ENCODE data around the gene ECHDC1.

ECHDC1 gene

DNA sequence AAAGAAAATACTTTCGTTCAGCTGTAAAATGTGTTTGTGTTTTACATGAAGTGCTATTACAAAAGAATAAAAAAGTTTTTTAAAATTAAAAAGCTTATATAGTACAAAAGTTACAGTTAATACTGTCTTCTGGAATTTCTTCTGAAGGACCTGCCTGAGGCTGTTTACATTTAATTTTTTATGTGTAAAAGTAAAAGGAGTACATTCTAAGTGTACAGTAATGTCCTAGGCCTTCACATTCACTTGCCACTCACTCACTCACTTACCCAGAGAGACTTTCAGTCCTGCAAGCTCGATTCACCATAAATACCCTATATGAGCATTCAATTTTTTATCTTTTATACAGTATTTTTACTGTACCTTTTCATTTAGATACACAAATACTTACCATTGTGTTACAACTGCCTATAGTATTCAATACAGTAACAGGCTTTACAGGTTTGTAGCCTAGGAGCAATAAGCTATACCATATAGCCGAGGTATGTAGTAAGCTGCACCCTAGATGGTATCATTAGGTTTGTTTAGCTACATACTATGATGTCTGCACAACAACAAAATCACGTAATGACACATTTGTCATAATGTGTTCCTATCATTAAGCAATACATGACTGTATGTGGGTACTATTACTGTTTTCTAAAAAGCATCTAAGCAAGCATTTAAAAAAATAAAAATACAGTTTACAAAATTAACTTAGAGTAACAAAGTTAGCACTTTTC, 43.7 kb downstream of the ECHDC1 start:
- Histone ChIP-seq H3K4me1 (ENCODE audit: control insufficient read depth, insufficient read depth, low read length) (no peaks in the 10 kb centered on the region), H3K9ac (ENCODE audit: low read depth, low read length) (no peak overlapping the region), H3K27me3 (ENCODE audit: control insufficient read depth, insufficient read depth, low read length) (no peaks in the 10 kb centered on the region), H3K9me3 (ENCODE audit: control insufficient read depth, insufficient read depth, low read length) (no peaks in the 10 kb centered on the region), H3K4me3 (ENCODE audit: low read depth, low read length) (no peak overlapping the region), H3K36me3 (ENCODE audit: control insufficient read depth, insufficient read depth, low read length) (no peaks in the 10 kb centered on the region)

DNA sequence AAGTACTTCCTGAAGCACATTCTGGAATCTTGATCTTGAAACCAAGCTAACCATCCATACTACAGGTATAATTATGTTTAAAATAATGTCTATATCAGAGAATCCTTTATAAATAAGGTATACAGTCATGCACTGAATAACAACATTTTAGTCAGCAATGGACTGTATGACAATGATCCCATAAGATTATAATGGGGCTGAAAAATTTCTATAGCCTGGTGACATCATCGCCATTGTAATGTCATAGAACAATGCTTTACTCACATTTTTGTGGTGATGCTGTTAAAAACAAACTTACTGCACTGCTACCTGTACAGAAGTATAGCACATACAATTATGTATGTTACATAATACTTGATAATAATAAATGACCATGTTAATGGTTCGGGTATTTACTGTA, 44.9 kb downstream of the ECHDC1 start:
- Histone ChIP-seq H3K4me1 (ENCODE audit: control insufficient read depth, insufficient read depth, low read length) (no peaks in the 10 kb centered on the region), H3K9me3 (ENCODE audit: control insufficient read depth, insufficient read depth, low read length) (no peaks in the 10 kb centered on the region), H3K27me3 (ENCODE audit: control insufficient read depth, insufficient read depth, low read length) (no peaks in the 10 kb centered on the region), H3K4me3 (ENCODE audit: low read depth, low read length) (no peak overlapping the region), H3K36me3 (ENCODE audit: control insufficient read depth, insufficient read depth, low read length) (no peaks in the 10 kb centered on the region), H3K9ac (ENCODE audit: low read depth, low read length) (no peak overlapping the region)

DNA sequence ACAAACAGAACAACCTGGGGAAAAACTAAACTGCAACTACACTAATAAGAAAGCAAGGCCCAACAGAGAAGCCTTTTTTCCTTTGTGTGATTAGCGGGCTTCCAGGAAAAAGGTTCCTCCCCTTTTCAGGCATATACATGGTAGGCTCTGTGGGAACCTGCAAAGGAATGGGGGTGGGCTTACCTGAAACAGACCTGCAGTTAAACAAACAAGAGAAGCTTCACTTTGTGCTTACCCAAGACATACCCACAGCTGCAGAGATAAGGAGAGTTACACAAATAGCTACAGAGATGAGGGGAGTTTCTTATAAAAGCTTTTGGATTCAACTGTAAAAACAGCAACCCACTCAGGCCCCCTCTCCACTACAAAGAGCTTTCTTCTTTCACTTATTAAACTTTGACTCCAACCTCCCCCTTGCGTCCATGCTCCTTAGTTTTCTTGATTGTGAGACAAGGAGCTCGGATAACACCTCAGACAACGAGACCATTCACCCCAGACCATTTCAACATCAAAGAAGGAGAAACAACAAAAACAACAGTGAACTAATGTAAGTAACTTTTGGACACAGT, 45.8 kb downstream of the ECHDC1 start:
- Histone ChIP-seq H3K4me1 (ENCODE audit: control insufficient read depth, insufficient read depth, low read length) (no peaks in the 10 kb centered on the region), H3K27me3 (ENCODE audit: control insufficient read depth, insufficient read depth, low read length) (no peaks in the 10 kb centered on the region), H3K9ac (ENCODE audit: low read depth, low read length) (no peak overlapping the region), H3K36me3 (ENCODE audit: control insufficient read depth, insufficient read depth, low read length) (no peaks in the 10 kb centered on the region), H3K4me3 (ENCODE audit: low read depth, low read length) (no peak overlapping the region), H3K9me3 (ENCODE audit: control insufficient read depth, insufficient read depth, low read length) (no peaks in the 10 kb centered on the region)

DNA sequence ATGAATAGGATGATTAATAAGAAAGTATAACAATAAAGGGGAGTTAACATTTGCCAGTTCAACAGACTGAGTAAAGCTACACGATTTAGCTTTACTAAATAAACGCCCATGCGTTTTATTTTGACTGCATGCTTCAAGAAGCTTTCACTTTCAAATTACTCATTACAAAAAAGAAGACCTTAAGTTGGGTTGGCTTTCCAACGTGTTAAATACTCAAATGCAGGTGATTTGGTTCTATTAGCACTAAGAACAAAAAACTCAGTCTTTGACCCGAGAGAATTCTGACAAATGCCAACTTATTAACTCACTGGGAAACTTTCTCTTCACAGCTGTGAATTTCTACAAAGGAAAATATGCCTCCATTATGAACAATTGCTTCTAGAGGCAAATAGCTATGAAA, 51.9 kb downstream of the ECHDC1 start:
- Histone ChIP-seq H3K9ac (ENCODE audit: low read depth, low read length) (no peak overlapping the region), H3K4me1 (ENCODE audit: control insufficient read depth, insufficient read depth, low read length) (peaks cover 15% of the 10 kb centered on the region), H3K4me3 (ENCODE audit: low read depth, low read length) (no peak overlapping the region), H3K9me3 (ENCODE audit: control insufficient read depth, insufficient read depth, low read length) (no peaks in the 10 kb centered on the region), H3K27me3 (ENCODE audit: control insufficient read depth, insufficient read depth, low read length) (no peaks in the 10 kb centered on the region), H3K36me3 (ENCODE audit: control insufficient read depth, insufficient read depth, low read length) (peaks cover 9% of the 10 kb centered on the region)

DNA sequence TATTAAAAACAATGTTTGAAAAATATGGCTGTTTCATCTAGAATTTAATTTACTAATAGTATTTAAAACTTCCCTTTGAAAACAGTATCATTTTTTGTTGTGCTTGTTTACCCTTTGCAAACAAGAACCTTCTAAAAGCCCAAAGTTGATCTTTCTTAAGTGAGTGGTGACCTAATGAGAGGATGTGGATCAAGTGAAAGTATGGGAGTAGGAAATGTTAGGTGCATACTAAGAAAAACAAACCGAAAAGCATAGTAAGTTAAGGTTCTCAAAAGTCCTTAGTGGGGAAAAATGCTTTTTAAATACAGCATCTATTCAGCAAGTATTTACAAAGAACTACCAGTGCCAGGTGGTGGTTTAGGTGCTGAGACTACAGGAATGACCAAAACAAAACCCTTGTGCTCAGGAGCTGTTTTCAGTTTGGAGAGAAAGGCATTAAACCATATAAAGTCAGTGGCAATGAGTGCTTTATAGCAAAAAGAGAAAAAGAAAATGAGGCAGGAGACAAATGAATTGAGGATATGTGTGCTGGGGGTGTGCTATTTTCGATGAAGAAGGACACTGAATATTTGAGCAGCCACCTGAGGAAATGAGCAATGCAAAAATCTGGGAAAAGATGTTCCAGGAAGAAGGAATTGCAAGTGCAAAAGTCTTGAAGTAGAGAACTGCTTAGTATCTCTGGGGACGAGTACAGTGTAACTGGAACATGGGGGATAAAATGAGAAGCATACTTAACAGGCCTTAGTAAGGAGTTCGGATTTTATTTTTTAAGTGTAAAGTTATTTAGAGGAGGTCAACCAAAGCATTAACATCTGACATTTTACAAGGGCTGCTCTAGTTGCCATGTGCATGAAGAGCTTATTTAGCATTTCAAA, 52.8 kb downstream of the ECHDC1 start:
- Histone ChIP-seq H3K36me3 (ENCODE audit: control insufficient read depth, insufficient read depth, low read length) (peaks cover 10% of the 10 kb centered on the region), H3K9ac (ENCODE audit: low read depth, low read length) (no peak overlapping the region), H3K27me3 (ENCODE audit: control insufficient read depth, insufficient read depth, low read length) (no peaks in the 10 kb centered on the region), H3K4me1 (ENCODE audit: control insufficient read depth, insufficient read depth, low read length) (peaks cover 15% of the 10 kb centered on the region), H3K9me3 (ENCODE audit: control insufficient read depth, insufficient read depth, low read length) (no peaks in the 10 kb centered on the region), H3K4me3 (ENCODE audit: low read depth, low read length) (no peak overlapping the region)

DNA sequence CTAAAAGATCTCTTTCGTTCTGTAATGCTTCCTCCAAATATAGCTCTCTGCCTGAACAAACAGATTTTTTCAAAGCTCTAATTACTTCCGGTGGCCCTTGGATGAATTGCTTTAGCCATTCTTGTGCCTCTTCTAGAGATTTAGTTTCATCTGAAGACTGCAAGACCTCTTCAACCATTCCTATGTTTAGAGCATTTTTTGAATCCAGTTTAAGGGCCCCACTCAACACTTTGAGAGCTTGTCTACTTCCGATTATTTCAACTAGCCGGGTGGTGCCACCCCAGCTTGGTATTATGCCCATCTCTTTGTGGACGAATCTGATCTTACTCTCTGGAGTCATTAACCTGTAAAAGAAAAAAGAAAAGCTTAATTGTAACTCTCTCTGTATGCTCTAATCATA, 53.5 kb downstream of the ECHDC1 start:
- peaks cover 10% of the 10 kb centered on the region for H3K36me3 ChIP-seq (ENCODE audit: control insufficient read depth, insufficient read depth, low read length)
- H3K9me3 ChIP-seq (ENCODE audit: control insufficient read depth, insufficient read depth, low read length), result no peaks in the 10 kb centered on the region
- peaks cover 15% of the 10 kb centered on the region for H3K4me1 ChIP-seq (ENCODE audit: control insufficient read depth, insufficient read depth, low read length)
- no peak overlapping the region for H3K4me3 ChIP-seq (ENCODE audit: low read depth, low read length)
- H3K27me3 ChIP-seq (ENCODE audit: control insufficient read depth, insufficient read depth, low read length), result no peaks in the 10 kb centered on the region
- no peak overlapping the region for H3K9ac ChIP-seq (ENCODE audit: low read depth, low read length)

DNA sequence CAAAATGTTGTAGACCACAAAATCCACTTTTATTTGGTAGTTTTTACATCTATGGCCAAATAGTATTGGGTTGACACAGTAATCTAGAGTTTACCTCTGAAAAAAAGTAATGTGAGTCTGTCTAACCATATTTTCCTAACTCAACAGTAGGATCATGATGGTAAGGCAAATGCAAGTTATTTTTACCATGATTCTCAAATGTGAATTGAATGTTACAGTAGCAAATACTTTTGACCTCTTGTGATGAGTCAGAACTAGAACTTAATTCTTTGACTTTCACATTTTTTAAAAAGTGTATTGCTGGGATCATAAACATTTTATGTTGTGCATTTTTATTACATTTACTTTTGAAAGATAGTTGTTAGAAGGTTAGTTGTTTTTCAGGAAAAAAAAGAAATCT, 54.7 kb downstream of the ECHDC1 start:
- Histone ChIP-seq H3K36me3 (ENCODE audit: control insufficient read depth, insufficient read depth, low read length) (peaks cover 10% of the 10 kb centered on the region), H3K9ac (ENCODE audit: low read depth, low read length) (no peak overlapping the region), H3K4me1 (ENCODE audit: control insufficient read depth, insufficient read depth, low read length) (peaks cover 15% of the 10 kb centered on the region), H3K9me3 (ENCODE audit: control insufficient read depth, insufficient read depth, low read length) (no peaks in the 10 kb centered on the region), H3K4me3 (ENCODE audit: low read depth, low read length) (no peak overlapping the region), H3K27me3 (ENCODE audit: control insufficient read depth, insufficient read depth, low read length) (no peaks in the 10 kb centered on the region)

DNA sequence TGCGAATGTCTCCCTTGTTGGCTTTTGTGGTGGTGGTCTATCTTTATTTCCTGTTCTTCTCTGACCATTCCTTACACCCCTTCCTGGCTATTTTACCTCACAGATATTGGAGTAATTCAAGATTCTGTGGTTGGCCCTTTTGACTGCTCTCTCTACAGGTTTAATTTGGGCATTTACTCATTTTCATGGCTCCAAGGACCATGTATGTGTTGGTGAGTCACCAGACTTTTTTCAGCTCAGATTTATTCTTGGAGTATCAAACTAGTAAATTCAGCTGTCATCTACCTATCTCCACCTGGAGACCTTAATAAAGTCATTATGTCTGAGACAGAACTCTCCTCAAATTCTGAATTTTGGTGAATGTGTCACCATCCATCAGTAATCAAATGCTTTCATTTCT, 61.2 kb downstream of the ECHDC1 start:
- no peaks in the 10 kb centered on the region for H3K9me3 ChIP-seq (ENCODE audit: control insufficient read depth, insufficient read depth, low read length)
- no peaks in the 10 kb centered on the region for H3K27me3 ChIP-seq (ENCODE audit: control insufficient read depth, insufficient read depth, low read length)
- H3K4me1 ChIP-seq (ENCODE audit: control insufficient read depth, insufficient read depth, low read length), result no peaks in the 10 kb centered on the region
- peaks cover 8% of the 10 kb centered on the region for H3K36me3 ChIP-seq (ENCODE audit: control insufficient read depth, insufficient read depth, low read length)
- H3K4me3 ChIP-seq (ENCODE audit: low read depth, low read length), result no peak overlapping the region
- no peak overlapping the region for H3K9ac ChIP-seq (ENCODE audit: low read depth, low read length)

DNA sequence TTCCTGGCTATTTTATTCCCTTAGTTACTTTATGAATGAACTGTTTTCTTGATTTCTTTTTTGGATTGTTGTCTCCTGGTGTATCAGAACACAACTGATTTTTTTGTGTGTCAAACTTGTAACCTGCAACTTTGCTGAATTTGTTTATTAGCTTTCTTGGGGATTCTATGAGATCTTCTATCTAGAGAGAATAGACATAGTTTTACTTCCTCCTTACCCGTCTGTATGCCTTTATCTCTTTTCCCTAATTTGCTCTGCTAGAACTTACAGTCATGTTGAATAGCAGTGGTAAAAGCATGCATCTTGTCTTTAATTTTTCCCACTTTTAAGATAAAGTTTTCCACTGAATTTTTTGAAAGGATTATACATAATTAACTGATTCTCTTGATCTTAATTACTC, 63.6 kb downstream of the ECHDC1 start:
- no peaks in the 10 kb centered on the region for H3K36me3 ChIP-seq (ENCODE audit: control insufficient read depth, insufficient read depth, low read length)
- no peak overlapping the region for H3K4me3 ChIP-seq (ENCODE audit: low read depth, low read length)
- H3K27me3 ChIP-seq (ENCODE audit: control insufficient read depth, insufficient read depth, low read length), result no peaks in the 10 kb centered on the region
- no peak overlapping the region for H3K9ac ChIP-seq (ENCODE audit: low read depth, low read length)
- H3K9me3 ChIP-seq (ENCODE audit: control insufficient read depth, insufficient read depth, low read length), result no peaks in the 10 kb centered on the region
- H3K4me1 ChIP-seq (ENCODE audit: control insufficient read depth, insufficient read depth, low read length), result no peaks in the 10 kb centered on the region

DNA sequence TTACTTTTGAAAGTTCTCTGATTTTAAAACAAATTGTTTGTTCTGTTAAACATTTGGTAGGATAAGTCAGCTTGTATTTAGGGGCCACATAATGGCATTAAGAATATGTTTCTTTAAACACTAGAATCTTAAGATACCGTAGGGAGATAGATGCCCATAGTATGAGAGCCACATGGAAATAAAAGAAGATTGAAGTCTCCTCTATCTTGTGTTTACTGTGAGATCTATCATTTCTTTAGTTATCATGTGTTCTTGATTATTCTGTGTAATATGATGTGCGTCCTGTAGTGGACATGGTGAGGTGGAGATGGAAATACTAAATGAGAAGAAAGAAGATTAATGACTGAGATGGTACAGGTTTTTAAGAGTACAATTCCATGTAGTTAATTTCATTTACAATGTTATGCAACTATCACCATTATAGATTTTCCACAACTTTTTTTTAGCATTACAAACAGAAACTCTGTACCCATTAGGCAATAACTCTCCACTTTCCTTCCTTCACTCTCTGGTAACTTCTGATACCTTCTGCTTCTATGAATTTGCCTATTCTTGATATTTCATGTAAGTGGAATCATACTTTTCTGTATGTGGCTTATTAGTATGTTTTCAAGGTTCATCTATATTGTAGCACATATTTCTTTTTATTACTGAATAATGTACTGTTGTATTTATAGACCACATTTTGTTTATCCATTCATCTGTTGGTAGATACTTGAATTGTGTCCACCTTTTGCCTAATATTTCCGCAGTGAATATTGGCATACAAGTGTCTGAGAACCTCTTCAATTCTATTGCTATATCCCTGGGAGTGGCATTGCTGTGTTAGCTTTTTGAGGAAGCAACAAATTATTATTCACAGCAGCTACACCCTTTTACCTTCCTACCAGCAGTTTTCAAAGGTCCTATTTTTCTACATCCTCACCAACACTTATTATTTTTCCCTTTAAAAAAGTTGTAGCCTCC, 65.2 kb downstream of the ECHDC1 start:
- no peak overlapping the region for H3K4me3 ChIP-seq (ENCODE audit: low read depth, low read length)
- no peak overlapping the region for H3K9ac ChIP-seq (ENCODE audit: low read depth, low read length)
- H3K4me1 ChIP-seq (ENCODE audit: control insufficient read depth, insufficient read depth, low read length), result no peaks in the 10 kb centered on the region
- no peaks in the 10 kb centered on the region for H3K27me3 ChIP-seq (ENCODE audit: control insufficient read depth, insufficient read depth, low read length)
- no peaks in the 10 kb centered on the region for H3K36me3 ChIP-seq (ENCODE audit: control insufficient read depth, insufficient read depth, low read length)
- no peaks in the 10 kb centered on the region for H3K9me3 ChIP-seq (ENCODE audit: control insufficient read depth, insufficient read depth, low read length)

DNA sequence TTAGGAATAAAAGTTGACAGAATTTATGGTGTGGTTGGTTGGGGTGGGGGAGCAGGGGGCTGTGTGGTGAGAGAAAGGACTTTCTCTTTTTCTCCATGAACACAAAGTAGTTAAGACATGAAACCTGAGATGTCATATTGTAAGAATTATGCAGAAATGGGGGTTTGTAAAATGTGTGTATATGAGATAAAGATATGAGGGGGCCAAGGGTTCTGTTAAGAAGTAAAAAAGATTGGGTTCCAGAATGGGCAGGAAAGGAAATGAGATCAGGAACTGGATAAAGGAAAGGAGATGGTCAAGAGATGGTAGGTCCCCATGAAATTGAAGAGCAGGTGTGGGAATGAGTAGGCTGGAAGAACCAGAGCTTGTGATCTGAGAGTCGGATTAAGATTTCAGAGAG, 67.1 kb downstream of the ECHDC1 start:
- Histone ChIP-seq H3K9me3 (ENCODE audit: control insufficient read depth, insufficient read depth, low read length) (no peaks in the 10 kb centered on the region), H3K27me3 (ENCODE audit: control insufficient read depth, insufficient read depth, low read length) (no peaks in the 10 kb centered on the region), H3K4me3 (ENCODE audit: low read depth, low read length) (no peak overlapping the region), H3K9ac (ENCODE audit: low read depth, low read length) (no peak overlapping the region), H3K4me1 (ENCODE audit: control insufficient read depth, insufficient read depth, low read length) (no peaks in the 10 kb centered on the region), H3K36me3 (ENCODE audit: control insufficient read depth, insufficient read depth, low read length) (no peaks in the 10 kb centered on the region)

Data from iPS-15b (cell line).